Fibroblast of lung (primary cell): ENCODE measurements around the gene PIAS1.

ENCODE experiments used
- CTCF ChIP-seq, 2 donors: IDR thresholded peaks in 1 of 2; conservative IDR thresholded peaks in 1 of 2; 1 replicate in 1 of 2; 2 replicates in 1 of 2; pipeline ENCODE4 v1.5.1; 2011 to 2012; ENCODE audit warnings: low read length in 2 of 2, control low read depth in 1 of 2, inconsistent platforms in 1 of 2, low read depth in 1 of 2, mild to moderate bottlenecking in 1 of 2
- EZH2 ChIP-seq: IDR thresholded peaks from 2 replicates; pipeline ENCODE4 v1.5.1; 2012; ENCODE audit warnings: low read length, control low read depth, mild to moderate bottlenecking; ENCODE audit errors: missing control alignments

GRCh38 chr15:68042855-68043222 lies 11.3 kb upstream of the PIAS1 start:
- no peak for TF ChIP-seq EZH2
- TF ChIP-seq CTCF (conservative IDR thresholded peaks at IDR 0.05 in 1 of 2, IDR thresholded peaks at IDR 0.05 in 1 of 2; ENCODE audit: low read depth in 1 of 2, low read length in 2 of 2) = no peak
